GM21526 (cell line): ENCODE data around the gene SNAPIN.
"Not testable (repeated sequence)": the region's sequence is repeated elsewhere in the genome, so short reads cannot be mapped to it uniquely, and the experiment has no call there.

Source experiments
- ATAC-seq: cut with Tn5 transposase; IDR thresholded peaks from one replicate; pipeline ENCODE4 v1.9.1; 2021; ENCODE audit warnings: moderate library complexity; ENCODE audit not compliant: unreplicated experiment, low FRiP score

SNAPIN gene

DNA sequence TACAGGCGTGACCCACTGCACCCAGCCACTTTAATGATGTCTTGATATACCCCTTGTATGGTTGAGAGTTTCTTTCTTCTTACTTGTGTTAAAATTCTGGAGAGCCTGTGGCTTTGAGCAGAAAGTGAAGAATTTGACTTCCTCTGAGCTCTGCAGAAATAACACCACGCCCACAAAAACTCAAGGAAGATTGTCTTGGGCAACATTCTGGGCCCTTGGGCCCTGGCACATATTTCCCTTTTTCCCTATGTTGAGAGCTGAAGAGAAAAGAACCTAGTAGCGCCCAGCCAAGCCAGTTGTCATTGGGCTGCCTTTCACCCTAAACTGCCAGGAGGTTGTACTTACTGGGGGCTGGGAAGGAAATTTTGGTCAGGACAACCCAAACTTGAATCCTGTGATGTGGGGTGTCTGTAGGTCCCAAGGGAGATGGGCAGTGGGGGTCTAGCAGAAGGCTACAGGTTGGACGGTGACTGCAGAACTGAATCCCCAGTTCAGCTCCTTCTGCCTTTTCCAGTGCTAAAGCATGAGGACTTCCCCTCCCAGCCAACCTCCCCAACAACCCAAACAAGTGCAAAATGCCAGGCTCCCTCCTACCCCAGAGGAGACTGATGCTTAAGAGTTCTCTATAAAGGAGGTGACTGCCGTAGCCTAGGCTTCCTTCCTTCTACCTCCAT is 11.7 kb upstream of the SNAPIN start:
- no peak for ATAC-seq

- ATAC-seq: no peak
These were observed 11.2 kb upstream of the SNAPIN start for GRCh38 chr1:153647346-153647714.

DNA sequence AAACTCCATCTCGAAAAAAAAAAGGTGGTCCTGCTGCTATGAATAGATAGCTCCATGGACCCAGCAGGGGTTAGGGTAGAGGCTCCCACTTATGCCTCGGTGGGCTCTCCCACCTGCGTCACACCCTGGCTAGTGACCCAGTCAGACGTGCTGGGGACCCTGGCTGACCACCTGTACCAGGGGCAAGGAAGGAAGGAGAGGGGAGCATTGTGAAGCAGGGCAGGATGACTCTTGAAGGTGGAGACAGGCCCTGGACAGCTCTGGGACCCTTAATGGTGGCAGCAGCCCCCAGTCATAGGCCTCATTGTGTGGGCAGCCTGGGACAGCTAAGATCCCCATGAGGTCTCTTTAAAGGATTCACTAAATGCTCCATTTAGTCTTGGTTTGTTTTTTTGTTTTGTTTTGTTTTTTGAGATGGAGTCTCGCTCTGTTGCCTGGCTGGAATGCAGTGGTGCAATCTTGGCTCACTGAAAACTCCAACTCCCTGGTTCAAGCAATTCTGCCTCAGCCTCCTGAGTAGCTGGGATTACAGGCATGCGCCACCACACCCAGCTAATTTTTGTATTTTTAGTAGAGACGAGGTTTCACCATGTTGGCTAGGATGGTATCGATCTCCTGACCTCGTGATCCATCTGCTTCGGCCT is 10.4 kb upstream of the SNAPIN start:
- no peak for ATAC-seq

GRCh38 chr1:153649137-153649862 is 9.2 kb upstream of the SNAPIN start:
- ATAC-seq: no peak

DNA sequence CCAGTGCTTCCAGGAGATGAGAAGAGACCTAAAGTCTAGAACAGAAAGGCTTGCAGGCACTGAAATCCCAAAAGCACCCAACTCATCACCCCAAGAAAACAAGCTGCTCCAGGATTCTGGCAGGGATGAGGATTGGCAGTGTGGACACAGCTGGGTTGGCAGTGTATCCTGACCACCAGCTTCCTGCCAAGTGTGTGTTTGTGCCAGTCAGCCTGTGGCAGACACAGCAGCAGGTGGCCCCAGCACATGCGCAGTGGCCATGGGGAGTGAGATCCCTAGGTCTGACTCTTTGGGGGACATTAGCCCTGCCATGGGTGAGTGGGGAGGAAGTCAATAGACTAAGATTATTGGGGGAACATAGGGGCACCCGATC is 8.7 kb upstream of the SNAPIN start:
- no peak for ATAC-seq

DNA sequence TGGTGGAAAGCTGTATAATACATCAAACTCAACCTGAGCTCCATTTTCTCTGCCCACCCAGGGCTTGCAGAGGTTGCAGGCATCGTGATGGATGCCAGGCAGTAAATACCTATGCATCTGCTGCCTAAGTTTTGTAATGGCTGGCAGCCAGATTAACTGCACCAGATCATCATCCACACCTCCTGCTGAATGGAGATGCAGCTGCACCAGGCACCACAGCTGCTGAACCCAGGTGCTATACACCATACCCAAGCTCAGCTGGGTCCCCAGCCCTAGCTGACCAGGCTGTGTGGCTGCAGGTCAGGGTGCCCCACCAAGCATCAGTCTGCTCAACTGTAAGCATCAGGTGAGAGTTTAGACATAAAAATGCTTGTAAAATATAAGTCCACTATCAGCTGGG is 6.7 kb upstream of the SNAPIN start:
- no peak for ATAC-seq

GRCh38 chr1:153652805-153653500 is 5.5 kb upstream of the SNAPIN start:
- no peak for ATAC-seq

DNA sequence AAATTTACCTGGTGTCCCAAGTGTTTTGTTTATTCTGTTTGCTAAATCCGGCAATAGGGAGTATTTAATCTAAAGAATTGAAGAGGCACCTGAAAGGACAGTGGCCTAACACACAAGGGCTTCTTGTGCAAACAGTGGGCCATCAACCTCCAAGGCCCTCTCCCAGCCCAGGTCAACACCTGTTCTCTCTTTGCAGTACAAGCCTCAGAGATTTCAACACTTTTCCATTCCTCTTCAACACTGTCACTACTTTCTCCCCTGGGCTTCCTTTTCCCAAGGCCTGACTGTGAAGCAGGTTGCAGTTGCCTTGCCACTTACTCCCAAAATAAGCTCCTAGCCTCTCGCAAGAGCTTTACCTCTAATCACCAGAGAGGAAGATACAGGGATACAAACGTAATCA is 3.2 kb upstream of the SNAPIN start:
- no peak for ATAC-seq

GRCh38 chr1:153659175-153659534 is 652 bp downstream of the SNAPIN start:
- peak; percentile 3 for ATAC-seq

DNA sequence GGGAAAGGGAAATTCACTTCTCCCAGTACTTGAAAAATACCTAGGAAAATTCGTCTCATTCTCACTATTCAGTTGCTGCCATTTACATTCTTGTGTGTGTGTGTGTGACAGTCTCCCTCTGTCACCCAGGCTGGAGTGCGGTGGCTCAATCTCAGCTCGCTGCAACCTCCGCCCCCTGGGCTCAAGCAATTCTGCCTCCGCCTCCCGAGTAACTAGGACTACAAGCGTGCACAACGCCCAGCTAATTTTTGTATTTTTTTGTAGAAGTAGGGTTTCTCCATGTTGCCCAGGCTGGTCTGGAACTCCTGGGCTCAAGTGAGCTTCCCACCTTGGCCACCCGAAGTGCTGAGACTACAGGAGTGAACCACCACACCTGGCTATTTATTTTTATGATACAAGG is 1.2 kb downstream of the SNAPIN start:
- ATAC-seq: no peak

GRCh38 chr1:153661111-153661708 is 2.7 kb downstream of the SNAPIN start:
- ATAC-seq: no peak

DNA sequence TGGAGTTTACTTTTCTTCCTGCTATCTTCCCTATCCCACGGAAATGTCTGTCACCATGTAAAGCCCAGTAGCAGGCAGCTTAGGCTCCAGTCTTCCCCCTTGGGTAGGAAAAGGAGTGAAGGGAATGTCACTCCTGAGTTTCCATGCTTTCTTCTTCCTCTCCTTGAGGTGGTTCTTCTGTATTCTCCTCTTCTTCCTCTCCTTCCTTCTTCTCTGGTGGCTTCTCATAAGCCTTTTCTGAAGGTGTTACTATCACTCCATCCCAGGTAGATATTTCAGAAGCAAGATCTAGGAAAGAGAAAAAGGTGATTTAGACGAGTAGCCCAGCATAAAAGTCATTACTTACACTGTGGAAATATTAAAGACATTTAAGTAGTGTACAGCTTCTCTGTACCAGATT is 3.8 kb downstream of the SNAPIN start:
- ATAC-seq: no peak

GRCh38 chr1:153663211-153663610 is 4.7 kb downstream of the SNAPIN start:
- no peak for ATAC-seq

- ATAC-seq: no peak
These were observed 8.9 kb downstream of the SNAPIN start for GRCh38 chr1:153667439-153667838.

DNA sequence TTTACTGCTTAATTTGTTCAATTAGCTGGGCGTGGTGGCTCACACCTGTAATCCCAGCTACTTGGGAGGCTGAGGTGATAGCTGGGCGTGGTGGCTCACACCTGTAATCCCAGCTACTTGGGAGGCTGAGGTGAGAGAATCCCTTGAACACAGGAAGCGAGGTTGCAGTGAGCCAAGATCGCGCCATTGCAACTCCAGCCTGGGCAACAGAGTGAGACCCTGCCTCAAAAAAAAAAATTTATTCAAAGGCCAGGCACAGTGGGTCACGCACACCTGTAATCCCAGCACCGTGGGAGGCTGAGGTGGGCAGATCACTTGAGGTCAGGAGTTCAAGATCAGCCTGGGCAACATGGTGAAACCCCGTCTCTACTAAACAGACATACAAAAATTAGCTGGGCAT is 10.2 kb downstream of the SNAPIN start:
- not testable (repeated sequence) for ATAC-seq

DNA sequence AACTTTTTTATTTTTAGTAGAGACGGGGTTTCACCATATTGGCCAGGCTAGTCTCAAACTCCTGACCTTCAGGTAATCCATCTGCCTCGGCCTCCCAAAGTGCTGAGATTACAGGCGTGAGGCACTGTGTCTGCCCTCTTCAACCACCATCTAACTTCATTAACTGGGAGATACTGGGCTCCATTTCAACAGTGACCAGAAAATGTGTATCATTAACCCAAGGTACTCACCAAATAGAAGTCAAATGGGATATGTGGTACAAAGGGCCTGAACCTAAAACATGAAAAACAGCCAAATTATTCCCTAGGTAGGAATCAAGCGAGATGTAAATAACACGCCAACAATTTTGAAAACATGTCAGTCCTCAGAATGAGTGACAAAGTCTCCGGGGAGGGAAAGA is 11.1 kb downstream of the SNAPIN start:
- no peak for ATAC-seq

- ATAC-seq: no peak
These were observed 11.9 kb downstream of the SNAPIN start for GRCh38 chr1:153670257-153670858.

GRCh38 chr1:153670859-153671627 is 12.5 kb downstream of the SNAPIN start, which contains the start of gene ILF2:
TSS of gene ILF2 (minus strand) at chr1:153670993. CDS start at chr1:153670922, 71 bp downstream.
- ATAC-seq: peak; percentile 84

DNA sequence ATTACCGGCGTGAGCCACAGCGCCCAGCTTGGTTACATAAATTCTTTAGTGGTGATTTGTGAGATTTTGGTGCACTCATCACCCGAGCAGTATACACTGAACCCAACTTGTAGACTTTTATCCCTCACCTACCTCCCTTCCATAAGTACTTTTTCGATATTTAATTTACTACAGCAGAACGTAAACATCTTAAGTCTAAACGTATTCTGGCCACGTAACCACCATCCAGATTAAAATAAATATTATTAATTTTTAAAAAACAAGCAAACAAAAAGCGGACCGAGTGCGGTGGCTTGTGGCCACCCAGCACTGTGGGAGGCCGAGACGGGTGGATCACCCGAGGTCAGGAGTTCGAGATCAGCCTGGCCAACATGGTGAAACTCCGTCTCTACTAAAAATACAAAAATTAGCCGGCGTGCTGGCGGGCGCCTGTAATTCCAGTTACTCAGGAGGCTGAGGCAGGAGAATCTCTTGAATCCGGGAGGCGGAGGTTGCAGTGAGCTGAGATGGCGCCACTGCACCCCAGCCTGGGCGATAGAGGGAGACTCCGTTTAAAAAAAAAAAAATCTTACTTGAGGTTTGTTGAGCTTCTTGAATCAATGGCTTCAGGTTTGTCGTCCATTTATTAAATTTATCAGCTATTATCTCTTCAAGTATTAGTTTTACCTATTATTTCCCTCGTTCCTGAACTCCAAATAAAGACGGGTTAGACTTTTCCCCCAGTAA is 13.3 kb downstream of the SNAPIN start:
- ATAC-seq: peak; percentile 12
